NCI-H1436 treated with DMSO at 0.1 percent for 48 hours (cell line): ENCODE results near the gene SMAD4.
"Not testable (repeated sequence)": the region's sequence is repeated elsewhere in the genome, so short reads cannot be mapped to it uniquely, and the experiment has no call there.

Experiments used
- DNase-seq: peaks from one replicate; lab custom pipeline; 2025; lab: John Stamatoyannopoulos, UW

Gene SMAD4

GRCh38 chr18:51029694-51030536 lies at the start of gene SMAD4:
Gene SMAD4 (plus strand): TSS chr18:51030213. CDS start chr18:51047047, 16,834 bp downstream.
- DNase-seq, result peak; percentile 64

- no peak for DNase-seq
Observed at GRCh38 chr18:50981381-50981780, 48.6 kb upstream of the SMAD4 start.

- no peak for DNase-seq
Observed at GRCh38 chr18:50982086-50982801, 47.8 kb upstream of the SMAD4 start.

GRCh38 chr18:50982802-50983179 lies 47.2 kb upstream of the SMAD4 start:
- no peak for DNase-seq

GRCh38 chr18:50986360-50987087 lies 43.5 kb upstream of the SMAD4 start:
- DNase-seq, result no peak

GRCh38 chr18:50987261-50987660 lies 42.8 kb upstream of the SMAD4 start:
- DNase-seq, result no peak

GRCh38 chr18:50989711-50990110 lies 40.3 kb upstream of the SMAD4 start:
- DNase-seq, result no peak

- DNase-seq, result no peak
Observed at GRCh38 chr18:50992351-50992762, 37.7 kb upstream of the SMAD4 start.

GRCh38 chr18:50994031-50994430 lies 36.0 kb upstream of the SMAD4 start:
- DNase-seq, result no peak

- DNase-seq, result not testable (repeated sequence)
Observed at GRCh38 chr18:51003174-51003573, 26.8 kb upstream of the SMAD4 start.

GRCh38 chr18:51006061-51006818 lies 23.8 kb upstream of the SMAD4 start:
- DNase-seq, result no peak

GRCh38 chr18:51006948-51007789 lies 22.8 kb upstream of the SMAD4 start:
- DNase-seq, result no peak

- DNase-seq, result no peak
Observed at GRCh38 chr18:51007790-51008139, 22.2 kb upstream of the SMAD4 start.

- DNase-seq, result no peak
Observed at GRCh38 chr18:51009072-51009471, 20.9 kb upstream of the SMAD4 start.

- no peak for DNase-seq
Observed at GRCh38 chr18:51010218-51010617, 19.8 kb upstream of the SMAD4 start.

GRCh38 chr18:51011709-51012108 lies 18.3 kb upstream of the SMAD4 start:
- DNase-seq, result no peak

GRCh38 chr18:51012441-51012840 lies 17.6 kb upstream of the SMAD4 start:
- DNase-seq, result no peak

- no peak for DNase-seq
Observed at GRCh38 chr18:51013259-51013658, 16.8 kb upstream of the SMAD4 start.

GRCh38 chr18:51017140-51017879 lies 12.7 kb upstream of the SMAD4 start:
- no peak for DNase-seq

- no peak for DNase-seq
Observed at GRCh38 chr18:51020536-51020935, 9.5 kb upstream of the SMAD4 start.
